Retinal pigment epithelial cell (primary cell): ENCODE data around the gene MAK.
"Not testable (repeated sequence)": the region's sequence is repeated elsewhere in the genome, so short reads cannot be mapped to it uniquely, and the experiment has no call there.

Source experiments
- DNase-seq: peaks from one replicate; pipeline ENCODE4 v3.0.0-alpha.2; 2010; ENCODE audit warnings: low read depth
- H3K4me3 ChIP-seq: 2 replicates; pipeline ENCODE4 v1.5.1; 2011; ENCODE audit warnings: mild to moderate bottlenecking, low read length, control low read depth, moderate library complexity
- TF ChIP-seq, protein P1 (sequence below): conservative IDR thresholded peaks from 2 replicates; pipeline ENCODE4 v1.5.1; 2011; ENCODE audit warnings: low read depth, low read length, control low read depth, inconsistent platforms

MAK gene

GRCh38 chr6:10722820-10723566 is 115.3 kb downstream of the MAK start, which contains the start of gene TMEM14C:
Gene TMEM14C (plus strand): TSS chr6:10723070. CDS start chr6:10724614, 1,544 bp downstream.
- peak within 1 kb of the TSS; percentile 84 for H3K4me3 ChIP-seq
- TF ChIP-seq, protein P1, sequence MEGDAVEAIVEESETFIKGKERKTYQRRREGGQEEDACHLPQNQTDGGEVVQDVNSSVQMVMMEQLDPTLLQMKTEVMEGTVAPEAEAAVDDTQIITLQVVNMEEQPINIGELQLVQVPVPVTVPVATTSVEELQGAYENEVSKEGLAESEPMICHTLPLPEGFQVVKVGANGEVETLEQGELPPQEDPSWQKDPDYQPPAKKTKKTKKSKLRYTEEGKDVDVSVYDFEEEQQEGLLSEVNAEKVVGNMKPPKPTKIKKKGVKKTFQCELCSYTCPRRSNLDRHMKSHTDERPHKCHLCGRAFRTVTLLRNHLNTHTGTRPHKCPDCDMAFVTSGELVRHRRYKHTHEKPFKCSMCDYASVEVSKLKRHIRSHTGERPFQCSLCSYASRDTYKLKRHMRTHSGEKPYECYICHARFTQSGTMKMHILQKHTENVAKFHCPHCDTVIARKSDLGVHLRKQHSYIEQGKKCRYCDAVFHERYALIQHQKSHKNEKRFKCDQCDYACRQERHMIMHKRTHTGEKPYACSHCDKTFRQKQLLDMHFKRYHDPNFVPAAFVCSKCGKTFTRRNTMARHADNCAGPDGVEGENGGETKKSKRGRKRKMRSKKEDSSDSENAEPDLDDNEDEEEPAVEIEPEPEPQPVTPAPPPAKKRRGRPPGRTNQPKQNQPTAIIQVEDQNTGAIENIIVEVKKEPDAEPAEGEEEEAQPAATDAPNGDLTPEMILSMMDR: no peak
- DNase-seq: peak; percentile 91

DNA sequence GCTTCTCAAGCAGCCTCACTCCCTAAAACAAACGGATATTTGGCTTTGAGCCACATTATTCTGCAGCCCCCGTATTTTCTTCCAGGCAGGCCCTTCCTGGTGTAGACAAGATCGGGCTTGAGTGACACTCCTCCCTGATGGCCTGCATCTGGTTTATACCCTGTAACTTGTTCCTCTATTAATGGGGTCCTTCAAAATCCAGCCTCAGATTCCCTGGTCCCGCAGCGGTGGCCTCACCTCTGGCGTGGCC is 115.8 kb downstream of the MAK start:
- H3K4me3 ChIP-seq: peak overlapping the region; percentile 84
- no peak for DNase-seq
- TF ChIP-seq, protein P1: no peak

- H3K4me3 ChIP-seq: peak overlapping the region; percentile 84
- no peak for DNase-seq
- TF ChIP-seq, protein P1: no peak
Observed at GRCh38 chr6:10721850-10722569, 116.3 kb downstream of the MAK start.

GRCh38 chr6:10720960-10721849 is 117.1 kb downstream of the MAK start:
- not testable (repeated sequence) for DNase-seq
- peak overlapping the region; percentile 46 for H3K4me3 ChIP-seq

DNA sequence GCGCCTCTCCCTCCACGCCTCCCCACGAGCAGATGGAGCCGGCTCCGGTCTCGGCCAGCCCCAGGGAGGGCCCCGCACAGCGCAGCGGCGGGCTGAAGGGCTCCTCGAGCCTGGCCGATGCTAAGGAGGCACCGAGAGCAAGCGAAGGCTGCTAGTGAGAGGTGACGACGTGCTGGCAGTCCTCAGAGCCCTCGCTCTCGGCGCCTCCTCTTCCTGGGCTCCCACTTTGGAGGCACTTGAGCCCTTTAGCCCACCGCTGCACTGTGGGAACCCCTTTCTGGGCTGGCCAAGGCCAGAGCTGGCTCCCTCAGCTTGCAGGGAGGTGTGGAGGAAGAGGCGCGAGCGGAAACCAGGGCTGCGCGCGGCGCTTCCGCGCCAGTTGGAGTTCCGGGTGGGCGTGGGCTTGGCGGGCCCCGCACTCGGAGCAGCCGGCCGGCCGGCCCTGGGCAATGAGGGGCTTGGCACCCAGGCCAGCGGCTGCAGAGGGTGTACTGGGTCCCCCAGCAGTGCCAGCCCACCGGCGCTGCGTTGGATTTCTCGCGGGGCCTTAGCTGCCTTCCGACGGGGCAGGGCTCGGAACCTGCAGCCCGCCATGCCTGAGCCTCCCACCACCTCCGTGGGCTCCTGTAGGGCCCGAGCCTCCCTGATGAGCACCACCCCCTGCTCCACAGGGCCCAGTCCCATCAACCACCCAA is 117.9 kb downstream of the MAK start:
- peak overlapping the region; percentile 46 for H3K4me3 ChIP-seq
- no peak for DNase-seq
- TF ChIP-seq, protein P1: no peak

GRCh38 chr6:10719964-10720264 is 118.4 kb downstream of the MAK start:
- DNase-seq: no peak
- TF ChIP-seq, protein P1: no peak
- peak overlapping the region; percentile 46 for H3K4me3 ChIP-seq
